WTC11 (cell line): ENCODE measurements around the gene HSFX2. TPM values are rescaled to one million over a fixed set of nuclear protein-coding genes. Genes with fewer than 3 reads are reported as not detected.
"Not testable (repeated sequence)": the region's sequence is repeated elsewhere in the genome, so short reads cannot be mapped to it uniquely, and the experiment has no call there.

Experiments
- ATAC-seq: fragments of 200-7000 bp; cut with Tn5 transposase; 2 replicates; pipeline ENCODE4 v1.10.0; 2021; ENCODE audit warnings: mild to moderate bottlenecking, moderate library complexity
- Bru-seq: library from RNA; stranded (reverse); fragments of 400-500 nt; gene quantifications from one replicate; lab custom pipeline; 2021; lab: Mats Ljungman, UMichigan
- CTCF ChIA-PET: fragments of 300-600 bp; sonication (Branson Sonifier 250); formaldehyde crosslinking; loops from one replicate; lab custom pipeline; 2021; ENCODE audit warnings: antibody characterized with exemption; lab: Charles Lee
- POLR2A ChIA-PET: fragments of 350-600 bp; sonication (Branson Sonifier 250); formaldehyde crosslinking; loops from one replicate; lab custom pipeline; 2021; ENCODE audit warnings: antibody characterized with exemption; lab: Charles Lee
- DNase-seq: peaks from one replicate; pipeline ENCODE4 v3.0.0; 2021; ENCODE audit warnings: low spot score
- H3K27ac Mint-ChIP-seq: 2 replicates; pipeline ENCODE4 v1.8.0; 2021; ENCODE audit warnings: mixed read lengths
- H3K27me3 Mint-ChIP-seq: 2 replicates; pipeline ENCODE4 v1.8.0; 2021; ENCODE audit warnings: low read depth, mild to moderate bottlenecking, moderate library complexity, mixed read lengths
- H3K36me3 Mint-ChIP-seq: 2 replicates; pipeline ENCODE4 v1.8.0; 2021; ENCODE audit warnings: mixed read lengths
- H3K4me1 Mint-ChIP-seq: 2 replicates; pipeline ENCODE4 v1.8.0; 2022; ENCODE audit warnings: mixed read lengths
- H3K4me3 Mint-ChIP-seq: 2 replicates; pipeline ENCODE4 v1.8.0; 2021; ENCODE audit warnings: mild to moderate bottlenecking, moderate library complexity, mixed read lengths
- H3K9me3 Mint-ChIP-seq: 2 replicates; pipeline ENCODE4 v1.8.0; 2021; ENCODE audit warnings: mixed read lengths
- E2F1 ChIP-seq: sonication (generic); formaldehyde crosslinking; IDR thresholded peaks from 2 replicates; pipeline ENCODE4 v1.8.0; 2022; ENCODE audit warnings: mild to moderate bottlenecking, missing genetic modification reagents
- ELF4 ChIP-seq: sonication (generic); formaldehyde crosslinking; IDR thresholded peaks from 2 replicates; pipeline ENCODE4 v1.8.1; 2022; ENCODE audit warnings: low read depth, mild to moderate bottlenecking, moderate library complexity, missing genetic modification reagents
- EMX1 ChIP-seq: fragments of 250-450 bp; sonication (Bioruptor Pico); IDR thresholded peaks from 2 replicates; pipeline ENCODE4 v1.8.0; 2021; ENCODE audit warnings: mild to moderate bottlenecking
- FOXP4 ChIP-seq: sonication (generic); formaldehyde crosslinking; IDR thresholded peaks from 2 replicates; pipeline ENCODE4 v1.8.0; 2022; ENCODE audit warnings: mild to moderate bottlenecking, missing genetic modification reagents
- JUN ChIP-seq: sonication (generic); formaldehyde crosslinking; IDR thresholded peaks from 2 replicates; pipeline ENCODE4 v1.8.0; 2023; ENCODE audit warnings: mild to moderate bottlenecking, missing genetic modification reagents
- KAT7 ChIP-seq: sonication (generic); formaldehyde crosslinking; IDR thresholded peaks from 2 replicates; pipeline ENCODE4 v1.8.1; 2023; ENCODE audit warnings: missing genetic modification reagents, mild to moderate bottlenecking, borderline replicate concordance
- MXD4 ChIP-seq: fragments of 250-450 bp; sonication (Bioruptor Pico); IDR thresholded peaks from 2 replicates; pipeline ENCODE4 v1.8.0; 2021; ENCODE audit warnings: mild to moderate bottlenecking, moderate library complexity, borderline replicate concordance
- NFATC4 ChIP-seq: fragments of 250-450 bp; sonication (Bioruptor Pico); IDR thresholded peaks from 2 replicates; pipeline ENCODE4 v1.9.0; 2021; ENCODE audit warnings: mild to moderate bottlenecking
- NR1H2 ChIP-seq: sonication (generic); formaldehyde crosslinking; IDR thresholded peaks from 2 replicates; pipeline ENCODE4 v1.9.0; 2021; ENCODE audit warnings: mild to moderate bottlenecking, moderate library complexity, missing genetic modification reagents
- OVOL2 ChIP-seq: fragments of 250-450 bp; sonication (Bioruptor Pico); IDR thresholded peaks from 2 replicates; pipeline ENCODE4 v1.9.0; 2021; ENCODE audit warnings: mild to moderate bottlenecking, borderline replicate concordance
- RELA ChIP-seq: sonication (generic); formaldehyde crosslinking; IDR thresholded peaks from 2 replicates; pipeline ENCODE4 v1.8.1; 2022; ENCODE audit warnings: missing genetic modification reagents, mild to moderate bottlenecking, borderline replicate concordance
- USF2 ChIP-seq: sonication (generic); formaldehyde crosslinking; IDR thresholded peaks from 2 replicates; pipeline ENCODE4 v1.8.1; 2023; ENCODE audit warnings: mild to moderate bottlenecking, missing genetic modification reagents, moderate library complexity
- ZNF232 ChIP-seq: sonication (generic); formaldehyde crosslinking; IDR thresholded peaks from 2 replicates; pipeline ENCODE4 v1.8.0; 2022; ENCODE audit warnings: mild to moderate bottlenecking, missing genetic modification reagents
- ZNF425 ChIP-seq: fragments of 250-450 bp; sonication (Bioruptor Pico); conservative IDR thresholded peaks from 2 replicates; pipeline ENCODE4 v1.9.0; 2021; ENCODE audit warnings: mild to moderate bottlenecking
- ZNF532 ChIP-seq: fragments of 250-450 bp; sonication (Bioruptor Pico); IDR thresholded peaks from 2 replicates; pipeline ENCODE4 v1.9.0; 2021; ENCODE audit warnings: mild to moderate bottlenecking, borderline replicate concordance
- long read RNA-seq, 3 experiments: library from RNA in 1 of 3; library from capped mRNA in 1 of 3; library from polyadenylated mRNA in 1 of 3; unstranded in 2 of 3; stranded (forward) in 1 of 3; transcript quantifications; one replicate each; pipeline ENCODE4 v2.0.0, GENCODE V29; 2021
- total RNA-seq: library from RNA; stranded (reverse); gene quantifications from 3 replicates; pipeline ENCODE4 v1.2.3, GENCODE V29; 2021

The HSFX2 gene
- 0.37 TPM in 1 of 3 replicates, not detected in the others for total RNA-seq
- Bru-seq, nascent RNA = not detected
- long read RNA-seq, experiment 1, partial matches to known transcripts = 0 of 2 reads
- long read RNA-seq, experiment 1, other reads (novel, unspliced or antisense) = 2 of 2 reads
- long read RNA-seq, experiment 2 = 0 reads
- long read RNA-seq, experiment 3 = 0 reads

GRCh38 chrX:149595214-149595613 is at the start of gene HSFX2:
HSFX2 (minus strand) TSS chrX:149595314; CDS start chrX:149594700, 614 bp downstream.
- H3K36me3 Mint-ChIP-seq, H3K27me3 Mint-ChIP-seq, H3K9me3 Mint-ChIP-seq, H3K4me3 Mint-ChIP-seq, H3K27ac Mint-ChIP-seq, CTCF ChIA-PET, DNase-seq, H3K4me1 Mint-ChIP-seq, ATAC-seq, POLR2A ChIA-PET: not testable (repeated sequence)

GRCh38 chrX:149643496-149643895 is 48.4 kb upstream of the HSFX2 start:
- no peaks in the 10 kb centered on the region for H3K9me3 Mint-ChIP-seq
- H3K27ac Mint-ChIP-seq = no peak overlapping the region
- peaks cover 8% of the 10 kb centered on the region; the same call in 1 of the 2 replicates for H3K27me3 Mint-ChIP-seq
- no peak overlapping the region for H3K4me3 Mint-ChIP-seq
- CTCF ChIA-PET = no interaction called here
- ATAC-seq = no peak
- no peaks in the 10 kb centered on the region for H3K4me1 Mint-ChIP-seq
- POLR2A ChIA-PET = no interaction called here
- no peaks in the 10 kb centered on the region for H3K36me3 Mint-ChIP-seq
- no peak for DNase-seq
- TF ChIP-seq EMX1 (no peak), ZNF532 (CRISPR knock-in tag) (no peak), KAT7 (CRISPR knock-in tag) (no peak), USF2 (no peak), MXD4 (CRISPR knock-in tag) (no peak), NR1H2 (CRISPR knock-in tag) (no peak), JUN (CRISPR knock-in tag) (no peak), ZNF425 (CRISPR knock-in tag) (no peak), OVOL2 (CRISPR knock-in tag) (no peak), FOXP4 (CRISPR knock-in tag) (no peak), RELA (CRISPR knock-in tag) (no peak), ELF4 (CRISPR knock-in tag) (no peak), NFATC4 (CRISPR knock-in tag) (no peak), E2F1 (CRISPR knock-in tag) (no peak), ZNF232 (CRISPR knock-in tag) (no peak)
- TF ChIP-seq, all 79 proteins: peak for 0
